ENCODE results near the gene MAGEA11.
"Not testable (repeated sequence)": the region's sequence is repeated elsewhere in the genome, so short reads cannot be mapped to it uniquely, and the experiment has no call there.

MAGEA11 gene

GRCh38 chrX:149718757-149719156 is 6.9 kb downstream of the MAGEA11 start:
- DNase-seq = no peak

GRCh38 chrX:149720021-149720689 is 8.3 kb downstream of the MAGEA11 start:
- DNase-seq = no peak

DNA sequence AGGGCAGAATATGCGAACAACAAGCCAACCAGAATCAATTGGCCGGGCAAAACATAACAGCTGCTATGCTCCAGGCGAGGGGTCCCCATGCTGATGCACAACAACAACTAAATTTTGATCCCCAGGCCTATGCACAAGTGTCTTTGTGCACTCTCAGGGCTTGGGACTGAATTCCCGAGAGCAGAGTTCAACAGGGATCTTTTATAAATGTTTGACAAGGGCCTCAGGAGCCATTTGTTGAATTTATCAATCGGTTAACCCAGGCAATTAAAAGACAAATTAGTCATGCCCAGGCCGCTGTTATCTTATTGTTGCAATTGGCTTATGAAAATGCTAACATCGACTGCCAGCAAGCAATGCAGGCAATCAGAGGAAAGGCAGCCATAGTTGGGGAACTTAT is 9.4 kb downstream of the MAGEA11 start:
- DNase-seq = not testable (repeated sequence)

GRCh38 chrX:149721778-149722177 is 9.9 kb downstream of the MAGEA11 start:
- DNase-seq = no peak

GRCh38 chrX:149723583-149724118 is 11.8 kb downstream of the MAGEA11 start:
- DNase-seq = not testable (repeated sequence)

DNA sequence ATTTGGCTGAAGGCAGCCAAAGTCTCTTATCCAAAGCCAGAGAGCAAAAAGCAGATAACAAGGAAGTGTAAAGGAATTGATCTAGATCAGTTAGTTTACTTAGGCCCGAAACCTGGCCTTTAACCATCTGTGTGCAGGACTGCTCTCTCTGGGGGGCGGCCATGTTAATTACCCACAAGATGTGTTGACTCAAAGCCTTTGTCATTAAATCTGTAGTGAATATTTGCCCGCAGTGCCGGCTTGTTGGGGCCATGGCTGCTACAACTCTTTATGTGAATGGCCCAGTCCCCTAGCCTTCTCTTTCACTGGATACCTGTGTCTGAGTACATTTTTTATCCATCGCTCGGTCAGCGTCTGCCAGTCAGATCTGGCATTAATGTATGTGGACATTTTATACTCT is 15.4 kb downstream of the MAGEA11 start:
- not testable (repeated sequence) for DNase-seq

DNA sequence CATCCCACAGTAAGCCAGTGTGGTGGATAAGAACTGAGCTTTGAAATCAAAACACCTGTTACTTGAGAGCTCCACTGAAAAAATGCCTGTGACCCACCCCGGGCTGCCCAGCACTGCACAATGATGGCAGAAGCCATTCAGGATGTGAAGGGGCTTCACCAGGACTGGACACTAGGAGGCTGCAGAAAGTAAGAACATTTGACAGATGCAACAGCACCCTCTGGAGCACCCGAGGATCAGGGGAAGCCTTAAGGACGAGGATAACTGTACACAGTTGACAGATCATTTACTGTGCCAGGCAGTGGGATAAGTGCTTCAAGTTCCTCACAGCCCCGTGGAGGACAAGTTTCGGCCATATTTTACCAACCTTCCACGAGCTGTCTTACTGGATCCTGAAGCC is 30.4 kb downstream of the MAGEA11 start:
- DNase-seq = not testable (repeated sequence)

DNA sequence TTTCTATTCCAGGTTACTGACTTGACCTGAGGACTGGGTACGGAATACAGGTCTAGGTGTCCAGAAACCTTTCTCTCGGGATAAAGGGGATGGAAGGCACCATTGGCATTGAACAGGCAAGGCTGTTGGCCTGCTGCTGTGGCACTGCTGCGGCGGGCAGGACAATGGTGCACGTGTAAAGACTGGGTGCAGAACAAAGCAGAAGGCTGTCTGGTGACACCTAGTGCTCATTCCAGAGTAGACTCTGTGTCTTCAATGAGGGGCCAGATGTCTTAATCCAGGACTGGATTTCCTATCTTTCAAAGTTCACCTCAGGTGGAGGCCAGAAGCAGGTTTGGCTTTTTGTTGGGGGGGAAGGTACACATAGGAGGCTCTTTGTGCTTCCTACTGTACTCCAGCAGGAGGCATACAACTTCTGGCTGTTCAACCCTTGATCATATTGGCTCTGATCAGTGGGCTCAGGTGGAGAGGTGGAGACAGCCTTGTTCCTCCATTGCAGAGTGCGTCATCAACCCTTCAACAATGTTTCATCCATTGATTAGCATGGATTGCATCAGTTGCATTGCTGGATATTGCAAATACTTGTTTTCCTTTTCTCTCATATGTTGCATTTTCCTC is 34.6 kb downstream of the MAGEA11 start:
- DNase-seq = not testable (repeated sequence)

DNA sequence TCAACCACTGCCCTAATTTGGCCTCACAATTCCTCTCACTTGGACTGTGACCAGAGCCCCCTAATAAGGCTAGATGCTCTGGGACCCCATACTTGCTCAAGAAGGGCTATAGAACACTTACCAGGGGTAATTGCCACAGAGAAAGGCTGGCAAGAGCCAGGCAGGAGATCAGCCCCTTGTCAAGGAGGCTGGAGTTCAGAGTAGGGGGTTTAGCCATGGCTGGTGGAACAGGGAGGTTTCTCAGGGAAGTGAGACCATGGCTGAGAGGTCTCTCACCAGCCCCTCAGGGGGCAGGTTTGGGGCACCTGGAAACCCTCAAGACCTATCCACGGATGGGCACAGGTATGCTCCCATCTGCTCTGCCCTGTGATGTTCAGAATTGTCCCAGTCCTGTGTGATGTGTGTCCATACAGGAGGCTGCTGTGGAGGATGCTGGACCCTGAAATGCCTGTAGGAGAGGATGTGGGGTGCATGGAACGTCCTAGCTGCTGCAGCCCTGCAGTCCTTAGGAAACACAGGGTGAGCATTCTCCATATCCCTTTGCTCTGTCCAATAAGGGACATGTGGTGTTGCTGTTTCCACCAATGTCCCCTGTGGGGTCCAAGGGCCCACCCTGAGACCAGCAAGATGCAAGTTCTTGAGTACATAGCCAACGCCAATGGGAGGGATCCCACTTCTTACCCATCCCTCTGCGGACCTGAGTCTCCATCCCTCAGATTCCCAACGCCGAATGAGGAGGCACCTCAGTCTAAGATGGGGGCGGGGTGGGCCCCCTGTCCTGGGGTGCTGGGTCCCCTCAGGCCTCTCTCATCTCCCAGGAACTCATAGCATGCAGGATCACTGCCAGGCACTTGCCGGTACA is 45.6 kb downstream of the MAGEA11 start:
- no peak for DNase-seq

GRCh38 chrX:149758068-149758714 is 46.3 kb downstream of the MAGEA11 start:
- DNase-seq = no peak

- DNase-seq = not testable (repeated sequence)
Observed at GRCh38 chrX:149758715-149759078, 46.8 kb downstream of the MAGEA11 start.

- no peak for DNase-seq
Observed at GRCh38 chrX:149759824-149760223, 48.0 kb downstream of the MAGEA11 start.

DNA sequence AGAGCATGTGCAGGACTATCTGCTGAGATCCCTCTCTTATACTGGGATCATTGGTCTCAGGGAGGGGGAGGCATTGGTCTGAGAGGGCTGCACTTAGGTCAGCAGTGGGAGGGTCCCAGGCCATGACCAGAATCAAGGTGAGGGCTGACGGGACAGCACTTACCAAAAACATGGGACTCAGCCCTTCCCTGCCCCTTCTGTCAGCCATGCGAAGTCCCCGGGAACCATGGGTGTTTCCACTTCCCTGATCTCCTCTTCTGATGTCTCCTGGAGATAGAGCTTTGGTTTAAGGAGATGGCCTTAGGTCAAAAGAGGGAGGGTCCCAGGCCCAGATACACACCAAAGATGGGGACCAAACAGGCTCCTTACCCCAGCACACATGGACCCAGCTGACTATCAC is 49.1 kb downstream of the MAGEA11 start:
- DNase-seq = no peak

- DNase-seq = not testable (repeated sequence)
Observed at GRCh38 chrX:149761858-149762674, 50.2 kb downstream of the MAGEA11 start.

DNA sequence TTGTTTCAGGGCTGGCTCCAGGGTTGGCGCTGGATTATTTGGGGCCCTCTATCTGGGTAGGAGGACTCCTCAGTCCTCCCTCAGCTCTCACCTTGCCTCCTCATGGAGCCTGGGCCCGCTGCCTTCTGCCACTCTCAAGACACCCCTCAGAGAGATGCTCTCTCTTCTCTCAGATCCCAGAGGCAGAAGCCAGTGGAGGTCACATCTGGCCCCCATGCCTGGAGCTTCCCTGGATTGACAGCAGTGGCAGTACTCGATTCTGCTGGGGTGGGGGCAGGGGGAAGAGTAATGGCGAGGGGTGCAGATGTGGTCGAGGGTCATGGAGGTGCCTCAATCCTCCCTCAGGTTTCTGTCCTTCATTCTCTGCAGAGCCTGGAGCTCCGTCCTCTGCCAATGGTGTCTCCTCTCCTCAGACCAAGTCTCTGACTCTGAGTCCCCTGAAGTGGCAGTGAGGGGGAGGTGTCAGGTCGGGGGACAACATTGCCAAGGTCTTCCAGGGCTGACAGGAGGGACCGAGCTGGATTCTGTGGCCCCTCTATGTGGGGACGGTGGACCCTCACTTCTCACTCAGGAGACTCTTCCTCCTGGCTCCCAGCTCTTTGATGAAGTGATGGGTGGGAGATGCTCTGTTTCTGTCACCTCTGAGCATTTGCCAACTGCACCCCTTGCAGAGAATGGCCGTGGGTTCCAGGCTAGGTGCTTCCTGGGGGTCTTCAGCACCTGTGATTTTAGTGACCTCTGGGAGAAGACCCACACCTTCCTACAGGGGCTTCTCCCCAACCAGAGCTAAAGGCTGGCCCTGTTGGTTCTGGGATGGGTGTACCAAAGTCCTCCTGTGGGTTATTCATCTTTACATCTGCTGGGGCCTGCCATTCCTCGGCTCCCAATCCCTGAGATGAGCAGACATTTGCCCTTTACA is 51.1 kb downstream of the MAGEA11 start:
- no peak for DNase-seq

Data from GF-D8 (cell line).